Sigmoid colon (tissue), 7 donors: ENCODE measurements around the gene MTMR1. TPM values are rescaled to one million over a fixed set of nuclear protein-coding genes. Genes with fewer than 3 reads are reported as not detected.

Source experiments
- DNase-seq: peaks from one replicate; pipeline ENCODE4 v3.0.0-alpha.2; 2019
- H3K27ac ChIP-seq, 4 donors: fragments of 200-600 bp; sonication (generic); one replicate each; pipeline ENCODE4 v1.5.1; 2016 to 2019; ENCODE audit warnings: mild to moderate bottlenecking in 1 of 4
- H3K27me3 ChIP-seq, 3 donors: fragments of 200-600 bp; sonication (generic); one replicate each; pipeline ENCODE4 v1.5.1; 2019; ENCODE audit warnings: mild to moderate bottlenecking in 1 of 3
- H3K36me3 ChIP-seq, 4 donors: fragments of 200-600 bp; sonication (generic); one replicate each; pipeline ENCODE4 v1.5.1; 2016 to 2019
- H3K4me1 ChIP-seq, 4 donors: fragments of 200-600 bp; sonication (generic); one replicate each; pipeline ENCODE4 v1.5.1; 2017 to 2019
- H3K4me3 ChIP-seq, 4 donors: fragments of 200-600 bp; sonication (generic); one replicate each; pipeline ENCODE4 v1.5.1; 2017 to 2019; ENCODE audit warnings: mild to moderate bottlenecking in 2 of 4, moderate library complexity in 1 of 4
- H3K9me3 ChIP-seq, 4 donors: fragments of 200-600 bp in 3 of 4; sonication (generic) in 3 of 4; one replicate each; pipeline versions ENCODE4 v1.5.1 to v1.6.1; 2013 to 2019
- EP300 ChIP-seq, 4 donors: sonication (generic); formaldehyde crosslinking; IDR thresholded peaks; one replicate each; pipeline ENCODE4 v1.6.1; 2017; ENCODE audit warnings: antibody characterized with exemption in 4 of 4
- POLR2A ChIP-seq, 2 donors: fragments of 450-650 bp; IDR thresholded peaks; one replicate each; pipeline ENCODE4 v1.6.1; 2016; ENCODE audit warnings: antibody characterized with exemption in 2 of 2, mild to moderate bottlenecking in 2 of 2, moderate library complexity in 2 of 2
- POLR2AphosphoS5 ChIP-seq, 4 donors: sonication (generic); formaldehyde crosslinking; IDR thresholded peaks; one replicate each; pipeline ENCODE4 v1.6.1; 2017; ENCODE audit warnings: antibody characterized with exemption in 4 of 4
- WGBS, 2 donors: extraction: QIAGEN DNeasy Blood & Tissue Kit; methylation state at CpG; one replicate each; pipeline ENCODE4 v1.1.7; 2013; 5-methylcytosine and 5-hydroxymethylcytosine counted together
- intact Hi-C: fragments of 100-400 bp; cut with DNase I; formaldehyde crosslinking; loops from one replicate; pipeline ENCODE4 v1.15.1; 2023
- polyA plus RNA-seq, 3 donors: library from polyadenylated mRNA; stranded (reverse); fragments of 200-250 nt; gene quantifications; one replicate each; pipeline ENCODE4 v1.2.3, GENCODE V29; 2013
- total RNA-seq, 4 donors: library from RNA; depleted of rRNA; stranded (reverse); fragments of >200 nt; gene quantifications; one replicate each; pipeline ENCODE4 v1.1.0, GENCODE V29; 2016
- TF ChIP-seq, protein P1 (sequence below), 4 experiments: fragments of 450-650 bp in 3 of 4; fragments of 200-600 bp in 1 of 4; IDR thresholded peaks; one replicate each; pipeline ENCODE4 v1.5.1; 2016 to 2019; ENCODE audit warnings: antibody characterized with exemption in 4 of 4, mild to moderate bottlenecking in 3 of 4, moderate library complexity in 2 of 4
- donor health status: healthy with polysubstance abuse.
- donor health status: Bipolar disorder and iron deficiency.
- donor health status: healthy.

MTMR1 gene
- total and polyA plus RNA-seq, 7 donors = 6.0 to 27.0 (median 12.0) TPM

DNA sequence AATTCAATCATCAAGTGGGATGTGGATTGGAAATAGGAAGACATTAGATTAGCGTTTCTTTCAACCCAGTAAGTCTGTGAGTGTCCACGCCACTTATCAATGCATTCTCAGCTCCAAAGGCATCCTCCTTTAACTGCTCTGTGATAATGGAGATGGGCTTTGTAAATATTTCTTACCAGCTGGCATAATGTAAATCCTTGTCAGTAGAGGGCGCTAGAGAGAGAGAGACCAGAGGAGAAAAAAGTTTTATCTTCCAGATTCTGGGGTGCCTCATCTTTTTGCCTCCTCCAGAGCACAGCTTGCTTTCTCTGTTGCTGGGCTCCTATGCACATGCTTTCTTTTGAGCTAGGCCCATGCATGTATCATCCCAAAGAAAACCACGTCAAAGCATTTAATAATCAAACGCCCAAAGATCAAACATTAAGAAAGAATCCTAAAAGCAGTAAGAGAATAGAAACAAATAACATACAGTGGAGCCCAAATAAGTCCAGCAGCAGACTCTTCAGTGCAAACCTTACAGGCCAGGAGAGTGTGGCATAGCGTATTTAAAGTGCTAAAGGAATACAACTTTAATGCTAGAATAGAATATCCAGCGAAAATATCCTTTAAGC lies 9.6 kb upstream of the MTMR1 start:
- no peaks in the 10 kb centered on the region for H3K36me3 ChIP-seq
- intact Hi-C loops = no loop called here
- DNase-seq = no peak
- WGBS, 2 donors = 43 to 51% methylated on average over 7 of the region's 7 CpGs
- H3K27ac ChIP-seq = no peak overlapping the region
- no peaks in the 10 kb centered on the region for H3K9me3 ChIP-seq
- H3K4me3 ChIP-seq = no peak overlapping the region
- H3K27me3 ChIP-seq = no peaks in the 10 kb centered on the region
- TF ChIP-seq, protein P1, sequence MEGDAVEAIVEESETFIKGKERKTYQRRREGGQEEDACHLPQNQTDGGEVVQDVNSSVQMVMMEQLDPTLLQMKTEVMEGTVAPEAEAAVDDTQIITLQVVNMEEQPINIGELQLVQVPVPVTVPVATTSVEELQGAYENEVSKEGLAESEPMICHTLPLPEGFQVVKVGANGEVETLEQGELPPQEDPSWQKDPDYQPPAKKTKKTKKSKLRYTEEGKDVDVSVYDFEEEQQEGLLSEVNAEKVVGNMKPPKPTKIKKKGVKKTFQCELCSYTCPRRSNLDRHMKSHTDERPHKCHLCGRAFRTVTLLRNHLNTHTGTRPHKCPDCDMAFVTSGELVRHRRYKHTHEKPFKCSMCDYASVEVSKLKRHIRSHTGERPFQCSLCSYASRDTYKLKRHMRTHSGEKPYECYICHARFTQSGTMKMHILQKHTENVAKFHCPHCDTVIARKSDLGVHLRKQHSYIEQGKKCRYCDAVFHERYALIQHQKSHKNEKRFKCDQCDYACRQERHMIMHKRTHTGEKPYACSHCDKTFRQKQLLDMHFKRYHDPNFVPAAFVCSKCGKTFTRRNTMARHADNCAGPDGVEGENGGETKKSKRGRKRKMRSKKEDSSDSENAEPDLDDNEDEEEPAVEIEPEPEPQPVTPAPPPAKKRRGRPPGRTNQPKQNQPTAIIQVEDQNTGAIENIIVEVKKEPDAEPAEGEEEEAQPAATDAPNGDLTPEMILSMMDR (IDR thresholded peaks at IDR 0.05) = peak in 2 of 4 experiments; percentile 25 to 42
- TF ChIP-seq EP300 (IDR thresholded peaks at IDR 0.05) = no peak
- H3K4me1 ChIP-seq = no peaks in the 10 kb centered on the region

DNA sequence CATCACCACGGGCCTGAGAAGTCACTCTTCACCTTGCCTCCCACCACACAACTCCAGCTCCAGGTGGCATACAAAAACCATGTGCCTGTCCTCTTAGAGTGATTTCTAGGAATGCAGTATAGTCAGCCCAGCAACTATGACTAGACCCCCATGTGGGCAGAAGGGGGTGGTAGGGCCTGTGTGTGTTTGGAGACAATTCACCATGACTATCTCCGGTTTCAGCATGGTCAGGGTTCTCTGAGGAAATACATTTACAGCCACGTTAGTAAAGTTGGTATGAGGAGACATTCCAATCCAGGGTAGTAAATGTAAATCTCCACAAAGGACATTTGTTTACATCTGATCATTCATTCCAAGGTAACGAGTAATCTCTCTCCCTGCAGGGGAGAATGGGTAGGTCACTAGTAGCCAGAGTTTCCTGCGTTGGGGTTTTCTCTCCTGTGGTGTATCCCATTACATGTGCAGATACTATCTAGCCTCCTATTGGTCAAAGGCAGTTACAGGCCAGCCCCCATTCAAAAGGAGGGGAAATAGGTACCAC lies 4.2 kb upstream of the MTMR1 start:
- Histone ChIP-seq H3K4me1 (peaks cover 0 to 6% (median 0%) of the 10 kb centered on the region in 4 donors), H3K4me3 (no peak overlapping the region), H3K27me3 (no peaks in the 10 kb centered on the region), H3K27ac (no peak overlapping the region), H3K9me3 (no peaks in the 10 kb centered on the region), H3K36me3 (no peaks in the 10 kb centered on the region)
- 41 to 51% methylated on average over 5 of the region's 5 CpGs for WGBS, 2 donors
- DNase-seq = no peak
- TF ChIP-seq, protein P1 (IDR thresholded peaks at IDR 0.05) = no peak
- TF ChIP-seq POLR2AphosphoS5 (IDR thresholded peaks at IDR 0.05) (no peak), POLR2A (IDR thresholded peaks at IDR 0.05) (no peak), EP300 (IDR thresholded peaks at IDR 0.05) (no peak)
- intact Hi-C loops = no loop called here

DNA sequence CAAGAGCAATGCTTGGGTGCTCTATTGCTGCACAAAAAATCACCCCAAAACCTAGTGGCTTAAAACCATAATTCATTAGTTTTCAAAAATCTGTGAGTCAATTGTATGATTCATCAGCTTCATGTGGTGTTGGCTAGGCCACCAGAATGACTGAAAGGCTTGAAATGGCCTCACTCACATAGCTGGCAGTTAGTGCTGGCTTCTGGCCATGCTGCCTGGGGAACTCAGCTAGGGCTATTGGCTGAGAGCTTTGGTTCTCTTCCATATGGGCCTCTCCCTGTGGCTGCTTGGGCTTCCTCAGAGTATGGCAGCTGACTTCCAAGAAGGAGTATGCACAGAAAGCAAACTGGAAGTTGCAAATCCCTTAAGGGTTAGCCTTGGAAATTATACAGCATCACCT lies 3.1 kb upstream of the MTMR1 start:
- H3K9me3 ChIP-seq = no peaks in the 10 kb centered on the region
- intact Hi-C loops = loop anchor here (10.0 kb wide), 1 partner anchor 325 kb away; the partner anchor contains the start of gene MAMLD1
- no peak for TF ChIP-seq EP300 (IDR thresholded peaks at IDR 0.05)
- TF ChIP-seq, protein P1 (IDR thresholded peaks at IDR 0.05) = no peak
- TF ChIP-seq POLR2A (IDR thresholded peaks at IDR 0.05) = no peak
- TF ChIP-seq POLR2AphosphoS5 (IDR thresholded peaks at IDR 0.05) = no peak
- H3K27ac ChIP-seq = no peak overlapping the region
- no peaks in the 10 kb centered on the region for H3K36me3 ChIP-seq
- peaks cover 0 to 6% (median 0%) of the 10 kb centered on the region in 4 donors for H3K4me1 ChIP-seq
- no peak overlapping the region for H3K4me3 ChIP-seq
- no peaks in the 10 kb centered on the region for H3K27me3 ChIP-seq
- no peak for DNase-seq

DNA sequence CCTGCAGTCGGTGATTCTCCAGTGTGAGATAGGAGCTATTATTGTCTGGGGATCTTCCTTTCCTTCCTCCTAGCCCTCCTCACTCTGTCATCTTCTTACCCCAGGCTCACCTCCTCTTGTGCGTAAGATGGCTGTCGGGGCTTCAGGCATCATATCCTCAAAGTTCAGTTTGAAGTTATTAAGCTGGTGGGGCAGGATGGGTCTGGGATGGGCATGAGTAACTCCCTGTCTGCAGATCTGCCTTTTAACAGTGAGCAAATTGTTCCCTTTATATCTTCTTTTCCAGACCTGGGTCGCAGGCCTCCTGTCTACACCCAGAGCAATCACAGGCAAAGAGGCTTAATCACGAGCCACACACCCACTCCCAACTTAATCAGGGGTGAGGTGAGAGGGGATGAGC lies 900 bp upstream of the MTMR1 start:
- H3K4me3 ChIP-seq = peak overlapping the region in 3 of 4 donors; percentile 58 to 64 (median 60)
- no peak for DNase-seq
- no peaks in the 10 kb centered on the region for H3K36me3 ChIP-seq
- H3K27ac ChIP-seq = peak overlapping the region; percentile 81 to 86 (median 84)
- TF ChIP-seq, protein P1 (IDR thresholded peaks at IDR 0.05) = no peak
- no peak for TF ChIP-seq POLR2A (IDR thresholded peaks at IDR 0.05)
- TF ChIP-seq EP300 (IDR thresholded peaks at IDR 0.05) = no peak
- TF ChIP-seq POLR2AphosphoS5 (IDR thresholded peaks at IDR 0.05) = no peak
- H3K9me3 ChIP-seq = no peaks in the 10 kb centered on the region
- H3K27me3 ChIP-seq = no peaks in the 10 kb centered on the region
- intact Hi-C loops = loop anchor here (10.0 kb wide), 1 partner anchor 327 kb away; the partner anchor contains the start of gene MAMLD1
- H3K4me1 ChIP-seq = peaks cover 0 to 6% (median 0%) of the 10 kb centered on the region in 4 donors
- 35 to 48% methylated on average over 5 of the region's 5 CpGs for WGBS, 2 donors
